HG02678 (cell line): Measurements from ENCODE around the gene CD93.

Experiments used
- ATAC-seq: cut with Tn5 transposase; IDR thresholded peaks from one replicate; pipeline ENCODE4 v1.9.1; 2021; ENCODE audit warnings: mild to moderate bottlenecking, moderate library complexity; ENCODE audit not compliant: unreplicated experiment

Gene CD93

GRCh38 chr20:23039136-23039875 lies 46.8 kb downstream of the CD93 start:
- ATAC-seq, result no peak

DNA sequence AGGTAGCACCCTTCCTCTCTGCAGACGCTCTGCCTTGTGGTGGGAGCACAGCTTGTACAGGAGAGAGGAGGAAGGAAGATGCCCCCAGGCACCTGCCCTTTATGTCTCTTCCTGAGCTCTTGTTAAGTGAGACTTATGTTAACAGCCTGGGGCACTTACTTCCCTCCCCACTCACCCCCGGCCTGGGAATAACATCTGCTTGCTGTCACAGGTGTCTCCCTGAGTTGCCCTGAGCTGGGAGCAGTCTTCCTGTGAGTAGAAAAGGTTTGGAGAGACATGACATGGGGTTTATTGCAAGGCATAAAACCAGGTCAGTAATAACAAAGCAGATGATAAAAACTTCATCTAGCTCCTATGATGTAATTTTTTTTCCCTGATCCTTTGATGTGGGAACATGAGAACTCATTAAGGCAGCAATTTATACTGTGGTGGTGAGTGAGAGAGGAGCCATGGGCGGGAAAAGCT lies 49.1 kb downstream of the CD93 start:
- no peak for ATAC-seq

DNA sequence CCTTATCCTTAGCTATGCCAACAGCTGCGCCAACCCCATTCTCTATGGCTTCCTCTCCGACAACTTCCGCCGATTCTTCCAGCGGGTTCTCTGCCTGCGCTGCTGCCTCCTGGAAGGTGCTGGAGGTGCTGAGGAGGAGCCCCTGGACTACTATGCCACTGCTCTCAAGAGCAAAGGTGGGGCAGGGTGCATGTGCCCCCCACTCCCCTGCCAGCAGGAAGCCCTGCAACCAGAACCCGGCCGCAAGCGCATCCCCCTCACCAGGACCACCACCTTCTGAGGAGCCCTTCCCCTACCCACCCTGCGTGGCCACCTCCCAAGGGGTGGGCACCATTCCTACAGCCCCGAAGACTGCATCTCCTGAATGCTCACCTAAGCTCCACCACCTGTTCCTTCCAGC lies 49.8 kb downstream of the CD93 start:
- no peak for ATAC-seq

DNA sequence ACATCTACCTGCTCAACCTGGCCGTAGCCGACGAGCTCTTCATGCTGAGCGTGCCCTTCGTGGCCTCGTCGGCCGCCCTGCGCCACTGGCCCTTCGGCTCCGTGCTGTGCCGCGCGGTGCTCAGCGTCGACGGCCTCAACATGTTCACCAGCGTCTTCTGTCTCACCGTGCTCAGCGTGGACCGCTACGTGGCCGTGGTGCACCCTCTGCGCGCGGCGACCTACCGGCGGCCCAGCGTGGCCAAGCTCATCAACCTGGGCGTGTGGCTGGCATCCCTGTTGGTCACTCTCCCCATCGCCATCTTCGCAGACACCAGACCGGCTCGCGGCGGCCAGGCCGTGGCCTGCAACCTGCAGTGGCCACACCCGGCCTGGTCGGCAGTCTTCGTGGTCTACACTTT lies 50.4 kb downstream of the CD93 start:
- no peak for ATAC-seq

- no peak for ATAC-seq
Observed at GRCh38 chr20:23034721-23035671, 51.1 kb downstream of the CD93 start, which contains the start of gene SSTR4. Gene SSTR4 (plus strand): TSS chr20:23035312. CDS start chr20:23035484, 172 bp downstream.

DNA sequence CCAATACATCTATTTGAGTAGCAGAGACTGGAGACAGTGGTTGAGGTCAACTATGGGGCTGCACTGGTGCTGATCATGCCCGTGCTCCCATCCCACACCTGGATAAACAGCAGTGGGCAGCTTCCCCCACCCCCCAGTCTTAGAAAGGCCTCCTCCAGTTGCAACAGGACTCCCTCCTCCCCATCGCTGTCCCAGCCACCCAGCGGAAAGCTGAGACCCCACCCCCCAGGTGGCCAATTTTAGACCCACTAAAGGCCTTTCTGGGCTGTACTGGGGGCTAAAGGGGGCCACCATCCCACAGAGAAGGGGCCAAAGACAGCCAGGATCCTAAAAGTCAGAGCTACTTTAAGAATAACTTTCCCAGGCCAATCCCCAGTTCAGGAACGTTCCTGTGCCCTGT lies 52.2 kb downstream of the CD93 start:
- ATAC-seq, result no peak

GRCh38 chr20:23032750-23033078 lies 53.4 kb downstream of the CD93 start:
- no peak for ATAC-seq

DNA sequence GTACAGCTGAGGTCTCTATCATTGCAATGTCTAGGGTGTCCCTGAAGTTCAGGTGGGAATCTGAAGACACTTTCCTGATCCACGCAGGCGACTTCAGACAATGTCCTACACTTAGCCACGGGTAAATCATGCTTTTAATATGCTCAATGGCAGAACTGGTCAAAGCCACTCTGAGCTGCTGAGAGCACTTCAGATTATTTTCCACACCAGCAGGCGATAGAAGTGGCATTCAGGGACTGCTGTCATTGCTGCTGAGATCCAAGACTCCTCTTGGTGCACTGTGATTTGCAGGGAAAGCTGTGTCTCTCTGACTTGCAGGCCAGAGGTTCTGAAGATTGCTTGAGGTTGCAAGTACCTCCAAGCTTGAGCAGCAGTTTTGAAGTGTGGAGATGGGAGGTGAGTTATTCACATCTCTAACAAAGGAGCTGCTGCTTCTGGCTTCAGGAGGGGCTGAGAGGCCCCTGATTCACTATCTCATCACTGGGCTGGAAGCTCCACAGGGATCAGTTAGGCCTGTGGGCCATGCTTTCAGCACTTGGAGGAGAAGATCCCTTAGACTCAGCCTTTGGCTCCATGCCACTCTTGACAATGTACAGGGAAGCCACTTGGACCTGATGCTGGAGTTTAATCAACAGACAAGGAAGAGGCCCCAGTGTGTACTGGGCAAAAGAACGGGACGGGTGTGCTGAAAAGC lies 53.9 kb downstream of the CD93 start:
- no peak for ATAC-seq

- ATAC-seq, result no peak
Observed at GRCh38 chr20:23031346-23031745, 54.8 kb downstream of the CD93 start.
